ENCODE data around the gene OBP2A.
A peak's percentile ranks its signal among the peaks of the same experiment; 100 is the strongest.

GRCh38 chr9:135500525-135501260 lies 45.2 kb upstream of the OBP2A start, which contains the start of gene MRPS2:
- TF ChIP-seq POLR2AphosphoS5 (IDR thresholded peaks at IDR 0.05) (peak in 1 of 3 donors; percentile 83), CTCF (IDR thresholded peaks at IDR 0.05) (peak; percentile 50 to 94), POLR2A (IDR thresholded peaks at IDR 0.05) (peak in 1 of 2 donors; percentile 40)

All from suprapubic skin (tissue), 4 donors.